ENCODE data around the gene GADD45G. TPM values are rescaled to one million over a fixed set of nuclear protein-coding genes. Genes with fewer than 3 reads are reported as not detected.

The GADD45G gene
- total RNA-seq, 2 experiments from 2014 or later: not detected

DNA sequence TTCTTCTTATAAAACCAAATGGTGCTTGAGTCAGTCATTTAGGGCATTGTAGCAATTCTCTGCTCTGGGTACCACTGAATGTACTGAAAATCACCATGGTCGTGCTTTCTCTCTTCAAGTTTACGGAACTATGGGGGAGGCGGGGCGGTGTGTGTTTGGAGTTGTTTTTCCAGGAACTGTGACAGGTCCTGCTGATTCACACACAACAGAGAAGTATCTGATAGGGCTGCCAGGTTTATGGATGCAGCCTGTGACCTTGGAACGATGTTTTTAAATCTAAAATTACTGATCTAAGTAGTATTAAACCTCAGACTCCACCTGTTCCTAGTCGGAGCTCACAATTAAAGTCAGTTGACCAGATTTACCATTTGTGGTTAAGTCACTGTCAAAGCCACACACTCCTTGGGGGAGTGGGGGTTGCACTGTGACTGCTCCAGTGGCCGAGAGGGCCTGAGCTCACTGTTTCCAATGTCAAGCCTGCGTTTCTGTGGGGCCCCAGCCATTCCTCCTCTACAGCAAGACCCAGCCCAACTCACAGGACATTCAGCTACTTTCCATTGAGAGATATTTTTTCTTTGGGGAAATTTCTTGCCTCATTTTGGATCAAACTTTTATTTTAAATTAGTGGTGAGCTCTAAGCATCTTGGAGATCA is 44.4 kb downstream of the GADD45G start:
- Histone ChIP-seq H3K4me2 (ENCODE audit: low read length) (no peak overlapping the region), H3K27ac (ENCODE audit: low read depth, low read length, poor library complexity, severe bottlenecking) (no peak overlapping the region), H2AFZ (ENCODE audit: low read length) (no peak overlapping the region), H3K36me3 (ENCODE audit: insufficient read depth, low read length) (no peaks in the 10 kb centered on the region), H4K20me1 (ENCODE audit: insufficient read depth, low read length) (no peaks in the 10 kb centered on the region), H3K9me2 (ENCODE audit: insufficient read depth, low read length) (no peaks in the 10 kb centered on the region), H3K4me3 (ENCODE audit: low read depth, low read length, poor library complexity, severe bottlenecking) (no peak overlapping the region), H3K79me2 (ENCODE audit: insufficient read depth, low read depth, low read length) (no peaks in the 10 kb centered on the region), H3K4me1 (ENCODE audit: insufficient read depth, low read length, poor library complexity, severe bottlenecking) (no peaks in the 10 kb centered on the region), H3K9me3 (ENCODE audit: low read length) (no peaks in the 10 kb centered on the region)
- ChIA-PET POLR2A (interaction anchor here (0.6 kb wide), 1 partner anchor 363 kb away, joined by 3 read pairs; no protein-coding TSS in a partner anchor), CTCF (ENCODE audit: unreplicated experiment) (no interaction called here)
- intact Hi-C loops (cut with micrococcal nuclease; ENCODE audit: unreplicated experiment): no loop called here
- no peak for TF ChIP-seq EZH2phosphoT487 (IDR thresholded peaks at IDR 0.05; ENCODE audit: borderline replicate concordance, low read depth, low read length)
- TF ChIP-seq, protein P1, sequence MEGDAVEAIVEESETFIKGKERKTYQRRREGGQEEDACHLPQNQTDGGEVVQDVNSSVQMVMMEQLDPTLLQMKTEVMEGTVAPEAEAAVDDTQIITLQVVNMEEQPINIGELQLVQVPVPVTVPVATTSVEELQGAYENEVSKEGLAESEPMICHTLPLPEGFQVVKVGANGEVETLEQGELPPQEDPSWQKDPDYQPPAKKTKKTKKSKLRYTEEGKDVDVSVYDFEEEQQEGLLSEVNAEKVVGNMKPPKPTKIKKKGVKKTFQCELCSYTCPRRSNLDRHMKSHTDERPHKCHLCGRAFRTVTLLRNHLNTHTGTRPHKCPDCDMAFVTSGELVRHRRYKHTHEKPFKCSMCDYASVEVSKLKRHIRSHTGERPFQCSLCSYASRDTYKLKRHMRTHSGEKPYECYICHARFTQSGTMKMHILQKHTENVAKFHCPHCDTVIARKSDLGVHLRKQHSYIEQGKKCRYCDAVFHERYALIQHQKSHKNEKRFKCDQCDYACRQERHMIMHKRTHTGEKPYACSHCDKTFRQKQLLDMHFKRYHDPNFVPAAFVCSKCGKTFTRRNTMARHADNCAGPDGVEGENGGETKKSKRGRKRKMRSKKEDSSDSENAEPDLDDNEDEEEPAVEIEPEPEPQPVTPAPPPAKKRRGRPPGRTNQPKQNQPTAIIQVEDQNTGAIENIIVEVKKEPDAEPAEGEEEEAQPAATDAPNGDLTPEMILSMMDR (conservative IDR thresholded peaks at IDR 0.05; ENCODE audit: low read length): no peak
- no TSS peak for BruUV-seq (replicated peaks)
- no peak for DNase-seq (ENCODE audit: low spot score)

DNA sequence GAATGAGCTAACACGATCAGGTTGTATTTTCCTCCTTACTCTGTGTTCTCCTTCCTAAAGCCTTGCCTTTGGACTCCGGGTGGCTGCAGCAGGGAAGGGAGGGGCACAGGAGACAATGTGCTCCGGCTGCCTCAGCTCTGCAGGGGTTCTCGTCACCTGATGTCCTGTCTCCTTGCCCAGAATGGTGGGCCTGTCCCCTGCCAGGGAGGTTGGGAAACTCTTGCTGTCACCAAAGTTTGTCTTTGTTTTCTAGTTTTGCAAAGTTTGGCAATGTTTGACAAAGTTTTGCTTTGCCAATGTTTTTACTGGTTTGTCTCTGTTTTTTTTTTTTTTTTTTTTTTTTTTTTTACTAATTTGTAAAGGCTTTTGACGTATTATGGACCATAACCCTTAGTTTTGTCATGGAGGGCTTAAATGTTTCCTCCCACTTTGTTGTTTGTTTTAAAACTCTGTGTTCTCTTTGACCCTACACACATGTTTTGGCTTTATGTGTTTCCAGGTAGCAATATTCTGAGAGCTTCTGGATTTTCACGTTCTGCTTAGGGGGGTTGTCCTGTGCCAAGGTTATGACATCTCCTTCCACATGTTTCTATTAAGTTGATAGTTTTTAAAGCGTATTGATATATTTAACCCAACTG is 49.3 kb downstream of the GADD45G start:
- TF ChIP-seq, protein P1 (conservative IDR thresholded peaks at IDR 0.05; ENCODE audit: low read length): no peak
- no peak for TF ChIP-seq EZH2phosphoT487 (IDR thresholded peaks at IDR 0.05; ENCODE audit: borderline replicate concordance, low read depth, low read length)

More for the DNA sequence above, 49.3 kb downstream of the GADD45G start:
- Histone ChIP-seq H3K36me3 (ENCODE audit: insufficient read depth, low read length) (no peaks in the 10 kb centered on the region), H3K9me3 (ENCODE audit: low read length) (no peaks in the 10 kb centered on the region), H3K27ac (ENCODE audit: low read depth, low read length, poor library complexity, severe bottlenecking) (no peak overlapping the region), H3K4me1 (ENCODE audit: insufficient read depth, low read length, poor library complexity, severe bottlenecking) (no peaks in the 10 kb centered on the region), H2AFZ (ENCODE audit: low read length) (no peak overlapping the region), H3K4me3 (ENCODE audit: low read depth, low read length, poor library complexity, severe bottlenecking) (no peak overlapping the region), H4K20me1 (ENCODE audit: insufficient read depth, low read length) (no peaks in the 10 kb centered on the region), H3K79me2 (ENCODE audit: insufficient read depth, low read depth, low read length) (no peaks in the 10 kb centered on the region), H3K9me2 (ENCODE audit: insufficient read depth, low read length) (no peaks in the 10 kb centered on the region), H3K4me2 (ENCODE audit: low read length) (no peak overlapping the region)
- CTCF ChIA-PET (ENCODE audit: unreplicated experiment): no interaction called here
- POLR2A ChIA-PET: interaction anchor here (0.6 kb wide), 1 partner anchor 354 kb away, joined by 4 read pairs; no protein-coding TSS in a partner anchor
- BruUV-seq (replicated peaks): no TSS peak
- DNase-seq (ENCODE audit: low spot score): no peak
- intact Hi-C loops (cut with micrococcal nuclease; ENCODE audit: unreplicated experiment): no loop called here

Measured in OCI-LY7 (cell line).